Measurements from ENCODE around the gene ATP8A2.

ATP8A2 gene

DNA sequence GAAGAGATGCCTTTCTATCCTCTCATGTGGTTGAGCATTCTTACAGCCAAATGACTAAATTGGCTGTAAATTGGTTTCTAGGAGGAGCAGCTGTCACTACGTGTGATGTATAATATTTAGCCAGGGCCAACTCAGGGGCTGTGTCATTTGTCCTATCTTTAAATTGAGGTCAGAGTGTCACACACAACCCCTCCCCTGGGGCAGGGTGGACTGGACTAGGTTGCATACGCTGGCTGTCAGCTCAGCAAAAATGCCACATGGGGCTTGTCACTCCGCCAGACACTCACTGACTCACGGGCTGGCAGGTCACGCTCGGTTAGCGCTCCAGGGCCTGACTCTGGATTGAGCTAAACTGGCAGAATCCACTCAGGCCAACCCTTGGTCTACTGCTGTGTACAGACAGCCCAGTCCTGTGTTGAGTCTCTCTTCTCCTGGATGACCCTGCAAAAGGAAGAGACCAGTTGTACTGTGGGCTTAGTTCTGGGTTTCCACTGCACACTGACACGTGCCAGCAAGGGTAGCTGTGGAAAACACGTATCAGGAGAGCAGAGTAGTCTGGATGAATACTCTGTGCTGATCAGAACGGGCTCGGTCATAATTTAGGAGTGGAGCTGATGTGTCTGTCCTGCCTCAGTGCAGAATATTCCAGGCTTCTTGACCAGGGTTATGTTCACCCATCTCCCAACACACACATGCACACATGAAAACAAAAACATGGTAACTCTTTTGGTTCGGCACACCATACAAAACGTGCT lies 650.9 kb downstream of the ATP8A2 start:
- DNase-seq = no peak

DNA sequence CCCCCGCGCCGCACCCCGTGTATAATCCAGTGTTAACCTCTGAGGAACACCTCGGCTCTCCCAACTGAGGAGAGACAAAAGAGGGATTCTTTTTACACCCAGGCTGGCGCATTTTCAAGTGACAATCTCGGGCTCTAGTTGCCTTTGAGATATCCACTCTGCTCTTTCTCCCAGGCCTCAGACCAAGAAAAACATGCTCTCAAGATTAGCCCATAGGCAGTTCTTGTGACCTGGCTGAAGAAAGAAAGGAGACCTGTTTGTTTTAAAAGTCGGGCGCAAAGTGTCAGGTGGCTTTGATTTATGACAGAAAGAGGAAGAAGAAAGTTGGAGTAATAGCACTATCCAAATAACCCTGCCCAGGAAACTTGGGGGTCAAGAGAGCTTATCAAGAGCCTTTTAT lies 652.8 kb downstream of the ATP8A2 start:
- no peak for DNase-seq

DNA sequence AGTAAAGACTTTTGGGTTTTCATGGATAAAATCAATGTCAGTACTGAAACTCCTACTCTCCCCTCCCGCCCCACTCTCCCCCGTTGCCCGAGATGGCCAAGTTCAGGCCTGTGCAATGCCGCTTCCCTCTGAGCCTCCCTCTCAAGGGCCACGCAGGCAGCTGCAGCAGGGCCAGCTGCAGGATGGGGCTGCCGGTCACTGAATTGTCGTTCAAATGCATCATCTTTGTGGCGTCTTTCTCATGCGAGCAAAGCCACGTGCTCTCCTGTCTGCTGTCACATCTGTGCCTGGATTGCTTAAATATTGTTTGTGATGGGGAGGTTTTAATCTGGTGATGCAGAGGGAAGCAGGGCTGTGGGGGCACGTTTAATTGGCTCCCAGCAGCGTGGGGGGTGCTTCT lies 653.4 kb downstream of the ATP8A2 start:
- DNase-seq = no peak

DNA sequence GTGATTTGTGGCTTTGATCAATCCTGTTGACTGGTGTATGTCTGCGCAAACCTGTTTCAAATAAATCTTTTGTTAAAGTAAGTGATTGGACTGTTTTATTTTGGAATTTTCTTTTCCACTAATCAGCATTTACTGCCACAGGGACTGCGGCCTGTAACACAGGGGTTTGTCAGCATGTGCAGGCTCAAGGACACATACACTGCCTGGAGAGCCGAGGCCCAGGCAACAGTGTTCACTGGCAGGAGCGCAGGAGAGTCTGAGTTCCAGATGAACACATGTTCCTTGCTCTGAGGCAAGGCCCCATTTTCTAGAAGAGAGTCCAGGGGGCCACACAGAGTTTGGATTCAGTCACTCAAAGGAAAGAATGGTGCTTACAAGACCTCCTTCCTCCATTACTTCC lies 654.0 kb downstream of the ATP8A2 start:
- no peak for DNase-seq

DNA sequence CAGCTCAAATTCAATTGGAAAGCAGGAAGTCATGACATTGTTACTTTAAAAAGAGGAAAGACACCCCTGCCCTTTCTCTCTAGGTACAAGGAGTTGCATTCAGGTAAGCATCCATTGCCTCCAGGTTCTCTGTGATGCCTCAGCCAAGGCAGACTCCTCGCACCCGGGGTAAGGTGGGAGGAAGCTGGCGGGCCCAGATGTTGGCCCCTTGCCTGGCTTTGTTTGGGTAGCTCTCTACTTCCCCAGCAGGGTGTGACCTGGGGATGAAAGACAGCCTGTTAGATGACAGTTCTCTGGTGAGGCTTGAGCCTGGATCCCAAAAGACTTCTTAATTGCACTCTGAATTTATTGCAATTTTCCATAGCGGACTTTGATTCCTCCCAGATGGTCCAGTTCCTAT lies 654.4 kb downstream of the ATP8A2 start:
- no peak for DNase-seq

DNA sequence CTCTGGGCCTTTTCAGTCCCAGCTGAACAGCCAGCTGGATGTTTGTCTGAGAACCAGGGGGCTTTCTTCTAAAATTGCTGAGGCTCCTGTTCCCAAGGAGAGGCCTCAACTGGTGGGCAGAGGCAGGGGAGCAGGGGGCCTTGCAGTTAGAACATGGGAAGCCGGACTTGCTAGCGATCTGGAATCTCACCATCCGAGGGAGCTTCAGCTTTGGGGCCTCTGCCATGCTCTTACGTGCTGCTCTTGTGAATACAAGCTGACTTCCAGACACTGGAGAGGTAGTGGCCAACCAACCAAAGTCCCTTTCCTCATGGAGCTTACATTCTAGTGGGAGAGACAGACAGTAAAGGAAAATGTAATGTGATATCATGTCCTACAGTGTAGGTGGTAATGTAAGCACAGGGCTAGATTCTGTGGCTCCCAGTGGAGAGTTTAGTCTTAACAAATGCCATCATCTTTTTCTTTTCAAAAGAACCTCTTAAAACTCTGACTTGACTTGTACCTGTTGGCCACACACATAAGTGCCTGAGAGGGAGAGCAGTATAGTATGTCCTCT lies 657.9 kb downstream of the ATP8A2 start:
- no peak for DNase-seq

DNA sequence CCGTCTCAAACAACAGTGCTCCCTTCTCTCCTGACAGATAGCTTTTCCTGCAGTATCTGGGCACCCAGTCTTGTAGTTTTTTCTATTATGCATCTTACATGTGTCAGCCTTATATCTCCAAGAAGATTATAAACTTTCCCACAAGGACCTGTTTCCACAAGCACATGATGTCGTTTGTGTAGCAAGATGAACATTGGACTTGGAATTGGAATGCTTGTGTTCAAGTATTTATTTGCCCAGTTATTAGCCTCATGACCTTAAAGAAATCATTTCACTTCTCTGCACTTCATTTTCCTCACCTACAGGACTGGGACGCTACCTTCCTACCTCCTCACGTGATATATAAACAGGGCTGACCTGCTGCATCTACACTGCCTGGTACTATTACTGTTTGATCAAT lies 658.6 kb downstream of the ATP8A2 start:
- DNase-seq = no peak

DNA sequence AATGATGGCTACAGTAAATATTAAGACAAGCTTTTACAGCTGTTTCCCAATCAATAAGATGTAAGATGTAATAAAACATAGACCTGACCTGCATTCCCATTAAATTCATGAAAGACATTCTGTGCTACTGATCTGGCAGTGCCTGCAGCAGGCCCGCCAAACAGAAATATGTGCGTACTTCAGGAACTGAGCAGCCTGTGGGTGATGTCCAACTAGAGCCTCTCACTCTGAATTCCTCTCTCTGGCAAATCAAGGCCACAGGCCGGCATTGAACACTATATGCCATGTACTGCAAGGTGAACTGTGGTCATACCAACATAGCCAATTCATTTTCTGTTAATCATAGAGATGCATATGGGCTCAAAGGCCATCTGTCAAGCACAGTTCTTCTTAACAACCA lies 662.2 kb downstream of the ATP8A2 start:
- no peak for DNase-seq

DNA sequence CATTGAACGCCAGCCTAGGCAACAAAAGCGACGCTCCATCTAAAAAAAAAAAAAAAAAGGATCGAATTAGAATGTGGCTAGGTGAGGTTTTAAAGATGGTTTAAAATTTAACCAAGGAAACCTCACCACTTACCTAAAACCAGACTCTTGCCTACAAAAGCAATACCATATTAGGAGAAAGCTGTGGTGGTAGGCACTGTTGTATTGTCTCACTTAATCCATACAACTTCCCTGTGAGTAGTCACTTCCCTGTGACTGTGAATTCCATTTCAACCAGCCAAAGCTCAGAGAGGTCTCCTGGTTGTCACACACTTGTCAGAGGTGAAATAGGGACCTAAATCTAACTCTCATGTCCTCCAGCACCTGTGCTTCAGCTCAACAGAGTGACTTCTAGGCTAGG lies 664.6 kb downstream of the ATP8A2 start:
- DNase-seq = no peak

DNA sequence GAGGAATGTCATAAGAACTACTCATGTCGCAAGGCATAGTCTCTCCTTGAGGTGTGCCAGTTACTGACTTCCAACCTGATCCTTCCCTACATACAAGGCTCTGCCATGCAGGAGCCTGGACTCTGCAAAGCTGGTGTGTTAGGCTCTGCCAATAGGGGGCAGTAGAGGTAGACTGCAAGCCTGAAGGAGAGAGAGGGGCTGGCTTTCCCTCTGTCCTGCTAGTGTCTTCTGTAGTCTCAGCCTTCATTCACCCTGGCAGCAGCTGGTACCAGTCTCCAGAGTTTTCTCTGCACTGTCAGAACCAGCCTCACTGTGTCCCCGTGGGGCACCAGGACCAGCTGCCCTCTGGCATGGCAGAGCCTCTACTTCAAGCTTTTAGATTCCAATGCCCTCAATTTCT lies 665.5 kb downstream of the ATP8A2 start:
- no peak for DNase-seq

DNA sequence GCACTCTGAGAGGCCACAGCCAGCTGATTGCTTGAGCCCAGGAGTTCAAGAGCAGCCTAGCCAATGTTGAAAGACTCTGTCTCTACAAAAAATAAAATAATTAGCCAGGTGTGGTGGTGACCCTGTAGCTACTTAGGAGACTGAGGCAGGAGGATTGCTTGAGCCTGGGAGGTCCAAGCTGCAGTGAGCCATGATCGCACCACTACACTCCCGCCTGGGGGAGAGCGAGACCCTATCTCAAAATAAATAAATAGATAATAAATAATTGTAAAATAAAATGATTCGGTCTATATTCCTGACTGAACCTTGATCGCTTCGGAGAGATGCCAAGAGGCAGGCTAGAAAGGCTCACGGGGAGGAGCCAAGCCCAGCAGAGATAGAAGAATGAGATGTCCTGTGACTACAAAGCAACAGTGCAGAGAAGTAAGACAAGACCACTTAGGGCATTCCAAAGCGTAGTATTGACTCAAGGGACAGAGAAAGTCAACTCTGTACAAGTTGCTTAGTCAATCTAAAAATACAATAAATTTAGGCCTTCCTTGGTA lies 667.2 kb downstream of the ATP8A2 start:
- DNase-seq = no peak

DNA sequence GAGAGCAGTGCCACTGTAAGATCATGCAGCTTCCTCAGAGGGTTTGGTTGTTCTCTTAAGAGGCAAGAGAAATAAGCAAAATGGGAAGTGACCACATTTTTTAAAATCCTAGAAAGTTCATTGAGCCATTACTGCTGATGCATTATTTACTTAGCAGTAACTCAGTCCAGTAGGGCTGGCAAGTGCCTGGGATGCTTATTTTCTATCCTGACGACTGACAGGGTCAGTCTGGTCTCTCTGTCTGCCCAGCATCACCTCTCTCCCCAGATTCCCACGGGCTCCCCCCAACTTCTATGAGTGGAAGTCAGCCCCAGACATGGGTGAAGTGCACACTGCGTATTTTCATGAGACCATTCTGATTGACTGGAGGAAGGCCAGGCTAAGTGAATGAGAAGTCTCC lies 669.7 kb downstream of the ATP8A2 start:
- no peak for DNase-seq

DNA sequence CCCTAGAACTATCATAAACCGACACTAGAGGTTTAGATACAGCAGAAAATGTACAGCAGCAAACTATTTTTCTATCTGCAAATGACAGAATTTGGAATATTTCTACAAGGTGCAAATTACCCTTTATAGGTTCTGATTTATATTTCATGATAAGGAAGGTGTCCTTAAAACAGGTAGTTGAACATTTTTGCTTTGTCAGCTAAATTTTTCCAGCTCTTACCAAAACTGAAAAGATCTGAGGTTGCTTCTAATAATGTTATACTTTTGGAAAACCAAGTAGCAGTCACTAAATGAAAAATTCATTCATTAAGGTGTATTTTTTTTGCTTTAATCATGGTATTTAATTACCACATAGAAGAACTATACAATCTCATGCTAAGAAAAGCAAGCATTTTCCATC lies 671.0 kb downstream of the ATP8A2 start:
- no peak for DNase-seq

DNA sequence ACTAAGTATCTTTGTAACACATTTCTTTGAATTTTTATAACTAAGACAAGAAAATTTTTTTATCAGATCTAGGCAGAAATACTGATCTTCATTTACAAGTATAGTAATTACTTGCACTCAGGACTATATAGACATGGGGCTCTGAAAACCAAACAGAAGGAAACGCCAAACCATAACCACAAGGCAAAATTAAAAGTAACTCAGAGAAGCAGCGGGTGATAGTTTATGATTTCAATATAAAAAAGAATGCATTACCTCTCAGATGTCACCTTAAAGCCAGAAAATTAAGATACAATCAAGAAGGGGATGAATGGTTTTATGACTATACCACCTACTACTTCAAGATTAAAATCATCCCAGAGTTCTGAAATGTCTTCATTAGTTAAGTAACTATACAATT lies 673.4 kb downstream of the ATP8A2 start:
- DNase-seq = no peak

DNA sequence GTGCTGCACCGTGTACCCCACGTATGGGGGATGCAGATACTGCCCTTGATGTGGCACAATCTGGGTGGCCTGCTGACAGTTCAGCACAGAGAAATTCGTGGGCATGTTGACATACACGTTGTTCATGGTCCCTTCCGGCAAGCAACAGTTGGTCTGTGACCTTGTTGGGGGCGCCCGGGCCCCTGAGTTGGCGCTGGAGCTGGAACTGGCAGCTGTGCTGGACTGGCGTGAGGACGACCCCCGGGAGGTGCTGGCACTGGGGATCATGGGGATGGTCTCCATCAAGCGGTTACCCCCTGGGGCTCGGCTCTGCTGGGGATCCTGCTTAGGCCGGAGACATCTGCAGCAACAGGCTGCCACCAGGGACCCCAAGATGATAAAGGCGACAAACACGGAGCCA lies 674.9 kb downstream of the ATP8A2 start:
- DNase-seq = no peak

DNA sequence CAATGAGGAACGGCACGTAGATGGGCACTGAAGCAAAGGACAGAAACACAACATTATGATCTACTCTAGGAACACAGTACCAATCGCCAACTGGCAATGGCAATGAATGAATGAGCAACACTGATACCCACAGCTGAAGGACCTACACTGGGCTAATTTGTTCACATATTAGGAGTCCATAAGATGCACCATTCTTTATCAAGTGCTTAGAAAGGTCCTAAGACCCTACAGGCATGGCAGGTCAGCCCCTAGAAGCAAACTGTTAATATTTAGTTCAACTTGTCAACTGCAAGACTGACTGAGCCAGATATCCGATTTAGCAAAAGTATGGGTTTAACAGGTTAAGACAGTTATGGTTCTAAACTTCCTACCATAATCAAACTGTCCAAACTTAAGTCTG lies 675.3 kb downstream of the ATP8A2 start:
- no peak for DNase-seq

DNA sequence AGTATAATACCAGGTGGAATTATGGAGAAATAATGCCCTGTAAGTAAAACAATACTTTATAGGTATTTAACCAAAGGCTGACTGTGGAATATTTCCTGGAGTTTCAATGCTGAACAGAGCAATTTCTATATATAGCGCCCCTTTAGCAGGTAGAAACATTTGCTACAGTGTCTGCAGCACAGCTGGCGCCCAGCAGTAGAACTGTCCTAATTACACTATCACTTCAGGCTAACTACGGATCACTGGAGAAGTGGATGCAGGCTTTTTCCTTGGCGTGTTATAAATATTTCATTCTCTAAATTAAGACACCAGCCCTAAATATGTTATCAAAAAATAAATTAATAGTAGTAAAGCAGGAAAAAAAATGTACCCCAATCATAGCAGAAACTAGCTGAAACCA lies 677.0 kb downstream of the ATP8A2 start:
- DNase-seq = no peak

DNA sequence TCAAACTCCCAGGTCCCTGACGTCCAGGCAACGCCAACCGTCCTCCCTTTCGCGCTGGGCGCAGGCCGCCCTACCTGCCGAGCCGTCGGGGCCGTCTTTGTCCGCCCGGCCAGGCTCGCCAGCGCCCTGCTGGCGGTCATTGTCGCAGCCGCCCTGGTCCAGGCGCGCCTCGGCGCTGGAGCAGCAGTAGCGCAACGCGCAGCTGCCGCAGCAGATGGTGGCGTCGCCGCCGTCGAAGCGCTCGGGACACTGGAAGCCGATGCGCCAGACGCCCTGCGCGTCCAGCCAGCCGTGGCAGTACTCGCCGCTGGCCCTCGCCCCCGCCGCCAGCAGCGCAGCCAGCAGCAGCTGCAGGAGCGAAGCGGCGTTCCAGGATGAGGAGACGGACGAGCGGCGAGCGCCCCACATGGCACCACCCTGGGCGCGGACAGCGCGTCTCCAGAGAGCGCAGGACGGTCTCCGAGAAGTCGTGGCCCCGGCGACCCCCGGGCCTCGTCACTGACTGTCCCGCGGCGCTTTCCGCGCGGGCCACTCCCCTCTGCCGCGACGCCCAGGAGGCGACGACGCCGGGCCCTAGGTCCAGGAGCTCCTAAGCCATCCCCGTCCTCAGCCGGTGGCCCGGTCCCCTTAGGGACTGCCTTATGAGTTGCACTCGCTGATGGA lies 678.9 kb downstream of the ATP8A2 start:
- DNase-seq = no peak

DNA sequence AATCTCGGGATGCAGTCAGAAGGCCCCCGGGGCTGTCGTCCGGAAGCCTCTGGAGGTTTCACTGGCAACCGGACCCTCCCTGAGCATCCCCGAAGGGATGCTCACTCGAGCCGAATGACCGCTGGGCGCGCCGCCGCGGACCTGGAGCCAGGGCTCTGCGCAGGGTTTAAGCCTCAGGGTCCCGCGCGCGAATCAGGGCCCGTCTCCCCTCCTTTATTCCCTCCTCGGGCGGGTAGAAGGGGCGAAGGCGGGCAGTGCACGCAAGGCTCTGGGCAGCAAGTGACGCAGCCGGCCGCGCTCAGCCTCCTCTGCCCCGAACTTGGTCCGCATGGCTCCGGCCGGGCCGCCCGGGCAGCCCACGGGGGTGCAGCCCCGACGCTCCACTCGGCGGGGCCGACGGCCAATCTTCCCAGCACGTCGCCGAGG lies 679.5 kb downstream of the ATP8A2 start:
- DNase-seq = no peak

DNA sequence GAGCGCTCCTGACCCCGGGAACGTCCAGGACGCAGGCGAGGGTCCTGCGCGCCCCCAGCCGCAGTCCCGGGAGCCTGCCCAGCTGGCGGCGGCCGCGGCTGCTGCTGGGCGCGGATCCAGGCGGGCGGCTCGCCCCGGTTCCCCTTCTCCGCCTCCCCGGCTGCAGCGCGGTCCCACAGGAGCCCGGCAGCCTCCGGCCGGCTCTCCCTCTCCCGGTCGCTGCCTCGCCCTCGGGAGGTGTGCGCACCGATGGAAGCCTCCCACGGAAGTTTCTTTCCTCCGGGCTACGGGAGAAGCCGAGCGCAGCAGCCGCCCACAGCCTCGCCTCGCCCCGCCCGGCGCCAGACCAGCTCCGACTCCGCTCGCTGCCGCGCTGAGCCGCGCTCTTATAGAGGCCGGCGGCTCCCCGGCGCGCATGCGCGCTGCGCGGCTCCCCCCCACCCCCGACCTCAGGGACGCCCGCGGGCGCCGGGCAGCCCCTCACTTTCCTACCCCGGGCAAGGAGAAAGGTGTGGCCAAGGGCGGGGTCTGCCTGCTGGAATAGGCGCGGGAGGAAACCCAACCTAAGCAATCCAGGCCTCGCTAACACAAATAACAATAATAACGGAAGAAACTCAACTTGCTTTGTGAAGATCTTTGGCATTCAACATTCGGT lies 680.0 kb downstream of the ATP8A2 start, which contains the start of gene SHISA2:
SHISA2 (minus strand) TSS at position 360 of the 655 bp plus-strand sequence. CDS start 1,041 bp downstream, outside the sequence.
- peak; percentile 34 for DNase-seq

DNA sequence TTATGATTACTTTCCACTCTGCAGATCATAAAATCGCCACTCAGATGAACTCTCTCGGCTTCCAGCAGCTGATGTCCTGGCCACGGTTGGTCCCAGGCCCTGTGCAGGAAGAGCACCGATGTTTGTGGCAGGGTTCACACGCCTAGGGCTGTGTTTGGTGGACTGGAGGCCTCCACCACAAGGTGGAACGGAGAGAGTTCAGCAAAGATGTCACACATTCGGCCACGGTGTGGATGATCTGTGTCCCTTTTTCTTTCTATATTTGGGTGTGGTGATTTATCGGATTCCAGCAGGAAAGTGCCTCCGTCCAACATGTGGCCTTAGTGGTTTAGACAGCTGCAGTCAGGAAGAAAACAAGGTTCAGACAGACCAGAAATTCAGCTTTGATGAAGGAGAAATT lies 680.6 kb downstream of the ATP8A2 start:
- no peak for DNase-seq

DNA sequence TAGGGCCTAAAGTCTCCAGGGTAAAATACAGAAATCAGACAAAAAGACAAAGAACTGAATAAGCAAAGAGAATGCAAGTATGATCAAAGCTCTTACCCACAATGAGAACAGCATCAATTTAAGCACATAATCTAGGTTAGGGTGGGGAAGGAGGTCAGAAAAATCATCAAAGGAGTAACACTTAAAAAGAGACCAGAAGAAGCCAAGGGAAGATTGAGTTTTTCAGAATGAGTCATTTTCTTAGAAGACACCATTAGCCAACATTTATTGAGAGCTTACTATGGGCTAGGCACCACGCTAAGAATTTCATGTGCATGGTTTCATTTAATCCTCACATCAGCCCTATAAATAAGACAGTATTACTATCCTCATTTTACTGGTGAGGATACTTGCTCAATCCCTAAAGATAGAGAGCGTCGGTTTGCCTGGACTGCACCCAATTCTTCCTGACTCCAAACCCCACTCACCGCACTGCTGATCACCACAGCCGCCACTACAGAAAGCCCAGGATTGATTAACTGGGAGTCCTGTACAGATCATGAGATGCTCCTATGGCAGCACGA lies 681.7 kb downstream of the ATP8A2 start:
- no peak for DNase-seq

DNA sequence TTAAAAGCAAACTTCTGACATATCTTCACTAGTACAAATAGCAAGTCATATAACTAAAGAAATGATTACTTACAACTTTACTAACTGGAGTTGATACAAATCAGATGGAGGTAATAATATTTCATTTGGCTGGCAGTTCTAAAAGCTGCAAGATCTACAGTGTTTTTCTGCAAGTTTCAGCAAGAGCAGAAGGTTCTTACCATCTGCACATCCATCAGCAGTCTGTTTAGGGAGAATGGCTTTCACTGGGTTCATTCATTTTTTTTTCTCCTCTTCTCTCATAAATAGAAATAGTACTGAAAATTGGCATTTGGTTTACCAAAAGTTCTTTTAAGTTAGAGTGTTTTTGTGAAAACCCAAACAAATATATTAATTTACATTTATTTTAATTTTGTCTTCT lies 683.1 kb downstream of the ATP8A2 start:
- no peak for DNase-seq
